PC-9 (cell line): ENCODE data around the gene RPS2. TPM values are rescaled to one million over a fixed set of nuclear protein-coding genes. Genes with fewer than 3 reads are reported as not detected.

ENCODE experiments used
- BruUV-seq: library from RNA; stranded (reverse); fragments of 400-500 nt; replicated peaks from 2 replicates; lab custom pipeline; 2021; lab: Mats Ljungman, UMichigan
- CTCF ChIA-PET: fragments of 300-600 bp; sonication (Branson Sonifier 250); formaldehyde crosslinking; loops from one replicate; lab custom pipeline; 2022; ENCODE audit warnings: antibody characterized with exemption; lab: Charles Lee
- POLR2A ChIA-PET: fragments of 300-600 bp; sonication (Branson Sonifier 250); formaldehyde crosslinking; loops from one replicate; lab custom pipeline; 2022; ENCODE audit warnings: antibody characterized with exemption; ENCODE audit not compliant: unreplicated experiment; lab: Charles Lee
- DNase-seq, 2 experiments: peaks; one replicate each; pipeline versions ENCODE4 v3.0.0 to v3.0.0-alpha.2; 2015 to 2022; ENCODE audit warnings: mixed read lengths in 1 of 2
- H2AFZ ChIP-seq: fragments of 200-600 bp; sonication (generic); 2 replicates; pipeline ENCODE4 v1.8.1; 2017; ENCODE audit warnings: antibody characterized with exemption
- H3F3A ChIP-seq: fragments of 200-600 bp; sonication (generic); 2 replicates; pipeline ENCODE4 v1.8.1; 2017; ENCODE audit warnings: antibody characterized with exemption, mild to moderate bottlenecking, low read depth; ENCODE audit not compliant: insufficient read depth
- H3K27ac ChIP-seq: fragments of 200-600 bp; sonication (generic); 2 replicates; pipeline ENCODE4 v1.6.1; 2016; ENCODE audit warnings: mixed run types
- H3K27me3 ChIP-seq: fragments of 200-600 bp; sonication (generic); 2 replicates; pipeline ENCODE4 v1.6.1; 2016; ENCODE audit warnings: low read depth, mixed run types; ENCODE audit not compliant: insufficient read depth
- H3K36me3 ChIP-seq: fragments of 200-600 bp; sonication (generic); 2 replicates; pipeline ENCODE4 v1.6.1; 2016; ENCODE audit warnings: low read depth, mixed run types
- H3K4me1 ChIP-seq: fragments of 200-600 bp; sonication (generic); replicated peaks from 2 replicates; pipeline ENCODE4 v1.6.1; 2016; ENCODE audit warnings: mixed run types; ENCODE audit not compliant: insufficient read depth
- H3K4me2 ChIP-seq: fragments of 200-600 bp; sonication (generic); 2 replicates; pipeline ENCODE4 v1.6.1; 2017; ENCODE audit warnings: mixed run types
- H3K4me3 ChIP-seq: fragments of 200-600 bp; sonication (generic); 2 replicates; pipeline ENCODE4 v1.6.1; 2016; ENCODE audit warnings: mixed run types
- H3K79me2 ChIP-seq: fragments of 200-600 bp; sonication (generic); 2 replicates; pipeline ENCODE4 v1.6.1; 2017; ENCODE audit warnings: low read depth, mixed run types
- H3K9me2 ChIP-seq: fragments of 200-600 bp; sonication (generic); 2 replicates; pipeline ENCODE4 v1.8.1; 2017; ENCODE audit warnings: mild to moderate bottlenecking; ENCODE audit not compliant: insufficient read depth
- H3K9me3 ChIP-seq: fragments of 200-600 bp; sonication (generic); 2 replicates; pipeline ENCODE4 v1.8.1; 2016; ENCODE audit warnings: low read depth; ENCODE audit not compliant: insufficient read depth
- H4K20me1 ChIP-seq: fragments of 200-600 bp; sonication (generic); 2 replicates; pipeline ENCODE4 v1.8.1; 2017; ENCODE audit not compliant: insufficient read depth
- EZH2 ChIP-seq: fragments of 200-600 bp; sonication (generic); IDR thresholded peaks from 2 replicates; pipeline ENCODE4 v1.8.0; 2017; ENCODE audit warnings: antibody characterized with exemption, low read depth
- intact Hi-C: fragments of 100-400 bp; cut with micrococcal nuclease; formaldehyde crosslinking; loops from one replicate; pipeline ENCODE4 v1.10.0; 2022; ENCODE audit not compliant: unreplicated experiment
- total RNA-seq: library from RNA; stranded (reverse); gene quantifications from 2 replicates; pipeline ENCODE4 v1.2.3, GENCODE V29; 2021
- TF ChIP-seq, protein P1 (sequence below): fragments of 200-600 bp; sonication (generic); conservative IDR thresholded peaks from 2 replicates; pipeline ENCODE4 v1.6.1; 2017; ENCODE audit warnings: mixed run types, antibody characterized with exemption, mild to moderate bottlenecking, moderate library complexity

The RPS2 gene
- total RNA-seq, 1 experiment from 2014 or later, result 3,808 TPM

DNA sequence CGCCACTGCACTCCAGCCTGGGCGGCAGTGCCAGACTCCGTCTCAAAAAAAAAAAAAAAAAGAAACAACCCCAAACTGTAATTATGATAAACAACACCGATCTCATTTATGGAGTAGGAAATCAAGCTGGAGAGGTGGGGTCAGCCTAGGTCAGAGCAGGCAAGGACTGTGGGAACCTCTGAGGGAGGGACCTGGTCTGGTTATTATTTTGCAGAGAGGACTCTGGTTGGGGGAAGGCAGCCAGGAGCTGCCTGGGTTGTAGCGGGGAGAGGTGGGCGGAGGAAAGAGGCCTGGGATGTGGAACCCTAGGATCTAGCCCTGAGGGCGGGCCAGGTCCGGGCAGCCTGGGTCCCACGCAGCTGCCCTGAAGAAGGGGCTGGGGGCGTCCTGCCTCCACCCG is 35.5 kb downstream of the RPS2 start:
- H3K27ac ChIP-seq, result no peak overlapping the region

DNA sequence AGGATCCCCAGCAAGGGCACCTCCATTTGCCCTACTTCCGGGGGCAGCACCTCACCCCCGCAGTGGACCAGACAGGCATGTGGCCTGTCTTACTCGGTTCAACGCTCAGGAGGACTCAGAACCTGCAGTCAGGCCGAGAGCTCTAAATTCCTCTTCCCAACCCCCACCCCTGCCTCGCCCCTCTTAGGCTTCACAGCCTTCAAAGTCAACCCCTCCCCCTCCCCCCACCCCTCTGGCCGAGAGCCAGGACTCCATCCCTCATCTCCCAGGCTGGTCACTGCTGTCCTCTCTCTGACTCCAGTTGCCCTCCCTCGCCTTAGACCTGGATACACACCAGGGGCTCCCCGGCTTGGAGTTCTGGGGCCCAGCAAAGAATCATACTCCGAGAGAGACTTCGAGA is 38.4 kb downstream of the RPS2 start:
- Histone ChIP-seq H2AFZ (no peak overlapping the region), H3F3A (peaks cover 18% of the 10 kb centered on the region; the same call in 1 of the 2 replicates), H3K9me2 (no peaks in the 10 kb centered on the region), H3K36me3 (no peaks in the 10 kb centered on the region), H3K4me1 (peaks cover 16% of the 10 kb centered on the region), H3K9me3 (no peaks in the 10 kb centered on the region), H3K27ac (no peak overlapping the region), H3K4me2 (no peak overlapping the region), H3K79me2 (no peaks in the 10 kb centered on the region), H4K20me1 (no peaks in the 10 kb centered on the region), H3K4me3 (no peak overlapping the region), H3K27me3 (peaks cover 8% of the 10 kb centered on the region; the same call in 1 of the 2 replicates)
- BruUV-seq, result no TSS peak
- CTCF ChIA-PET, result no interaction called here
- TF ChIP-seq, protein P1, sequence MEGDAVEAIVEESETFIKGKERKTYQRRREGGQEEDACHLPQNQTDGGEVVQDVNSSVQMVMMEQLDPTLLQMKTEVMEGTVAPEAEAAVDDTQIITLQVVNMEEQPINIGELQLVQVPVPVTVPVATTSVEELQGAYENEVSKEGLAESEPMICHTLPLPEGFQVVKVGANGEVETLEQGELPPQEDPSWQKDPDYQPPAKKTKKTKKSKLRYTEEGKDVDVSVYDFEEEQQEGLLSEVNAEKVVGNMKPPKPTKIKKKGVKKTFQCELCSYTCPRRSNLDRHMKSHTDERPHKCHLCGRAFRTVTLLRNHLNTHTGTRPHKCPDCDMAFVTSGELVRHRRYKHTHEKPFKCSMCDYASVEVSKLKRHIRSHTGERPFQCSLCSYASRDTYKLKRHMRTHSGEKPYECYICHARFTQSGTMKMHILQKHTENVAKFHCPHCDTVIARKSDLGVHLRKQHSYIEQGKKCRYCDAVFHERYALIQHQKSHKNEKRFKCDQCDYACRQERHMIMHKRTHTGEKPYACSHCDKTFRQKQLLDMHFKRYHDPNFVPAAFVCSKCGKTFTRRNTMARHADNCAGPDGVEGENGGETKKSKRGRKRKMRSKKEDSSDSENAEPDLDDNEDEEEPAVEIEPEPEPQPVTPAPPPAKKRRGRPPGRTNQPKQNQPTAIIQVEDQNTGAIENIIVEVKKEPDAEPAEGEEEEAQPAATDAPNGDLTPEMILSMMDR, result no peak
- no peak for TF ChIP-seq EZH2
- no peak for DNase-seq
- intact Hi-C loops, result no loop called here
- POLR2A ChIA-PET, result interaction anchor here (0.6 kb wide), 1 partner anchor 46 kb away, joined by 3 read pairs; the partner anchor contains the start of gene TBL3

More for the DNA sequence above, 35.5 kb downstream of the RPS2 start:
- Histone ChIP-seq H2AFZ (peak overlapping the region; percentile 94), H3K4me3 (peak overlapping the region; percentile 67), H4K20me1 (no peaks in the 10 kb centered on the region), H3K9me2 (no peaks in the 10 kb centered on the region), H3K9me3 (no peaks in the 10 kb centered on the region), H3K4me1 (peaks cover 2% of the 10 kb centered on the region; the same call in 1 of the 2 replicates), H3K36me3 (no peaks in the 10 kb centered on the region), H3F3A (peaks cover 4% of the 10 kb centered on the region; the same call in 1 of the 2 replicates), H3K4me2 (peak overlapping the region; percentile 66), H3K27me3 (no peaks in the 10 kb centered on the region), H3K79me2 (no peaks in the 10 kb centered on the region)
- intact Hi-C loops, result loop anchor here (1.0 to 2.0 kb wide), 2 partner anchors 59 to 62 kb away; no protein-coding TSS in a partner anchor
- TF ChIP-seq, protein P1, result no peak
- no peak for TF ChIP-seq EZH2
- DNase-seq, result peak in 1 of 2 experiments; percentile 42
- CTCF ChIA-PET, result interaction anchor here (0.5 to 1.0 kb wide), 8 partner anchors 27 to 226 kb away, joined by 3 to 8 read pairs (median 4); partner anchors contain the start of gene TRAF7
- no TSS peak for BruUV-seq
- POLR2A ChIA-PET, result interaction anchor here (0.6 to 0.7 kb wide), 2 partner anchors 27 to 146 kb away, joined by 4 to 9 read pairs; partner anchors contain the start of gene NUBP2

DNA sequence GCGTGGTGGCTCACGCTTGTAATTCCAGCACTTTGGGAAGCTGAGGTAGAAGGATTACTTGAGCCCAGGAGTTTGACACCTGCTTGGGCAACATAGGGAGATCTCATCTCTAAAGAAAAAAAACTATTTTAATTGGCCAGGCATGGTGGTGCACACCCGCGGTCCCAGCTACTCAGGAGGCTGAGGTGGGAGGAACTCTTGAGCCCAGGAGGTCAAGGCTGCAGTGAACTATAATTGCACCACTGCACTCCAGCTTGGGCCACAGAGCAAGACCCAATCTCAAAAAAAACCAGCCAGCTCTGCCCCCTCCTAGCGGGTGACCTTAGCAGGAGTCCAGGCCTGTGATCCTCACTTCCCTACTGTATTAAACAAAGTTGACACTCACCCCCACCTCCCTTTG is 40.5 kb downstream of the RPS2 start:
- no peaks in the 10 kb centered on the region for H3K36me3 ChIP-seq
- ChIA-PET POLR2A (interaction anchor here (0.7 kb wide), 1 partner anchor 1109 kb away, joined by 12 read pairs; no protein-coding TSS in a partner anchor), CTCF (no interaction called here)
- H3K4me2 ChIP-seq, result peak overlapping the region; percentile 48
- no peak for TF ChIP-seq EZH2
- TF ChIP-seq, protein P1, result no peak
- H3F3A ChIP-seq, result peaks cover 20% of the 10 kb centered on the region; the same call in 1 of the 2 replicates
- H3K9me2 ChIP-seq, result no peaks in the 10 kb centered on the region
- no peaks in the 10 kb centered on the region for H4K20me1 ChIP-seq
- DNase-seq, result no peak
- H3K4me3 ChIP-seq, result no peak overlapping the region
- H3K9me3 ChIP-seq, result no peaks in the 10 kb centered on the region
- BruUV-seq, result no TSS peak
- H3K4me1 ChIP-seq, result peaks cover 16% of the 10 kb centered on the region
- no peak overlapping the region for H3K27ac ChIP-seq
- H3K27me3 ChIP-seq, result peaks cover 28% of the 10 kb centered on the region; the same call in 1 of the 2 replicates
- no peaks in the 10 kb centered on the region for H3K79me2 ChIP-seq
- H2AFZ ChIP-seq, result no peak overlapping the region
- intact Hi-C loops, result no loop called here
